AG04450 (cell line): Measurements from ENCODE around the gene SPATA6. TPM values are rescaled to one million over a fixed set of nuclear protein-coding genes. Genes with fewer than 3 reads are reported as not detected.
"Not testable (repeated sequence)": the region's sequence is repeated elsewhere in the genome, so short reads cannot be mapped to it uniquely, and the experiment has no call there.

Experiments used
- CTCF ChIA-PET: fragments of 300-600, 350-600 bp; formaldehyde crosslinking; extraction: SDS; loops from one replicate; lab custom pipeline; 2022; ENCODE audit warnings: antibody characterized with exemption, inconsistent platforms; lab: Charles Lee
- POLR2A ChIA-PET: fragments of 350-600 bp; formaldehyde crosslinking; extraction: SDS; loops from one replicate; lab custom pipeline; 2021; ENCODE audit warnings: antibody characterized with exemption, inconsistent platforms; lab: Yijun Ruan, JAX
- DNase-seq: peaks from one replicate; pipeline ENCODE4 v3.0.0-alpha.2; 2011; ENCODE audit warnings: low read depth, low spot score
- H3K27ac ChIP-seq: one replicate; pipeline ENCODE4 v1.5.1; 2012; ENCODE audit warnings: low read depth, low read length, control low read depth
- H3K27me3 ChIP-seq: one replicate; pipeline ENCODE4 v1.6.0; 2012; ENCODE audit warnings: low read length; ENCODE audit not compliant: control insufficient read depth, insufficient read depth
- H3K4me3 ChIP-seq: 2 replicates; pipeline ENCODE4 v1.5.1; 2011; ENCODE audit warnings: mild to moderate bottlenecking, low read depth, low read length, control low read depth
- H3K9me3 ChIP-seq: 2 replicates; pipeline ENCODE4 v1.5.1; 2012; ENCODE audit warnings: low read length; ENCODE audit not compliant: control insufficient read depth, insufficient read depth
- CTCF ChIP-seq: IDR thresholded peaks from 2 replicates; pipeline ENCODE4 v1.5.1; 2011; ENCODE audit warnings: low read depth, low read length, control low read depth, inconsistent platforms
- polyA plus RNA-seq: library from polyadenylated mRNA; depleted of rRNA; stranded (reverse); fragments of >200 nt; gene quantifications from 2 replicates; pipeline ENCODE4 v1.2.3, GENCODE V29; 2011

SPATA6 gene
- polyA plus RNA-seq, 1 experiment: 6.1 TPM

- peak; percentile 55 for DNase-seq
- H3K27ac ChIP-seq: no peak overlapping the region
- no peak overlapping the region for H3K4me3 ChIP-seq
- H3K9me3 ChIP-seq: peaks cover 5% of the 10 kb centered on the region
- ChIA-PET POLR2A (interaction anchor here (1.0 kb wide), 1 partner anchor 143 kb away, joined by 3 read pairs; the partner anchor contains the start of gene SPATA6), CTCF (interaction anchor here (1.0 to 1.6 kb wide), 2 partner anchors 168 to 169 kb away, joined by 3 to 6 read pairs; no protein-coding TSS in a partner anchor)
- H3K27me3 ChIP-seq: no peaks in the 10 kb centered on the region
- TF ChIP-seq CTCF: no peak
Measured at GRCh38 chr1:48329486-48329885, 142.5 kb downstream of the SPATA6 start.

- H3K27ac ChIP-seq, H3K4me3 ChIP-seq, H3K27me3 ChIP-seq, POLR2A ChIA-PET, DNase-seq, H3K9me3 ChIP-seq: not testable (repeated sequence)
- CTCF ChIA-PET: interaction anchor here (0.6 kb wide), 1 partner anchor 45 kb away, joined by 12 read pairs; no protein-coding TSS in a partner anchor
Measured at GRCh38 chr1:48311829-48312228, 160.2 kb downstream of the SPATA6 start.

- Histone ChIP-seq H3K4me3 (no peak overlapping the region), H3K27me3 (no peaks in the 10 kb centered on the region), H3K27ac (no peak overlapping the region), H3K9me3 (no peaks in the 10 kb centered on the region; the same call in 1 of the 2 replicates)
- ChIA-PET POLR2A (no interaction called here), CTCF (interaction anchor here (0.8 kb wide), 1 partner anchor 49 kb away, joined by 3 read pairs; no protein-coding TSS in a partner anchor)
- no peak for DNase-seq
- TF ChIP-seq CTCF: no peak
Measured at GRCh38 chr1:48309564-48310082, 162.4 kb downstream of the SPATA6 start.

GRCh38 chr1:48302652-48303051 lies 169.4 kb downstream of the SPATA6 start:
- ChIA-PET POLR2A (no interaction called here), CTCF (no interaction called here)
- Histone ChIP-seq H3K9me3 (no peaks in the 10 kb centered on the region), H3K27me3 (no peaks in the 10 kb centered on the region), H3K27ac (no peak overlapping the region), H3K4me3 (no peak overlapping the region)
- DNase-seq: no peak
- TF ChIP-seq CTCF: no peak

- TF ChIP-seq CTCF: no peak
- POLR2A ChIA-PET: no interaction called here
- CTCF ChIA-PET: no interaction called here
- no peaks in the 10 kb centered on the region for H3K27me3 ChIP-seq
- DNase-seq: no peak
- no peaks in the 10 kb centered on the region for H3K9me3 ChIP-seq
- H3K4me3 ChIP-seq: no peak overlapping the region
- H3K27ac ChIP-seq: no peak overlapping the region
Measured at GRCh38 chr1:48294656-48295055, 177.3 kb downstream of the SPATA6 start.

- H3K9me3 ChIP-seq, H3K27me3 ChIP-seq, H3K27ac ChIP-seq, DNase-seq, POLR2A ChIA-PET, CTCF ChIA-PET, H3K4me3 ChIP-seq: not testable (repeated sequence)
Measured at GRCh38 chr1:48294094-48294493, 177.9 kb downstream of the SPATA6 start.
